HG03159 (cell line): Measurements from ENCODE around the gene SMC1B.
"Not testable (repeated sequence)": the region's sequence is repeated elsewhere in the genome, so short reads cannot be mapped to it uniquely, and the experiment has no call there.

Experiments used
- ATAC-seq: cut with Tn5 transposase; IDR thresholded peaks from one replicate; pipeline ENCODE4 v1.9.1; 2021; ENCODE audit warnings: mild to moderate bottlenecking, moderate library complexity; ENCODE audit not compliant: unreplicated experiment

Gene SMC1B

GRCh38 chr22:45413368-45414211 lies at the start of gene SMC1B, which contains the start of gene RIBC2:
TSS of gene SMC1B (minus strand) at chr22:45413599. CDS start at chr22:45413567, 32 bp downstream.
TSS of gene RIBC2 (plus strand) at chr22:45413693. CDS start at chr22:45413887, 194 bp downstream.
- ATAC-seq, result no peak

GRCh38 chr22:45462034-45462655 lies 48.7 kb upstream of the SMC1B start:
- no peak for ATAC-seq

GRCh38 chr22:45460288-45461109 lies 47.1 kb upstream of the SMC1B start:
- ATAC-seq, result no peak

GRCh38 chr22:45459235-45459634 lies 45.8 kb upstream of the SMC1B start:
- no peak for ATAC-seq

- no peak for ATAC-seq
Measured at GRCh38 chr22:45458532-45458931, 45.1 kb upstream of the SMC1B start.

GRCh38 chr22:45456811-45457210 lies 43.4 kb upstream of the SMC1B start:
- ATAC-seq, result no peak

GRCh38 chr22:45455621-45456020 lies 42.2 kb upstream of the SMC1B start:
- no peak for ATAC-seq

GRCh38 chr22:45455212-45455611 lies 41.8 kb upstream of the SMC1B start:
- ATAC-seq, result no peak

- ATAC-seq, result no peak
Measured at GRCh38 chr22:45454275-45454674, 40.9 kb upstream of the SMC1B start.

GRCh38 chr22:45453764-45454163 lies 40.4 kb upstream of the SMC1B start:
- no peak for ATAC-seq

GRCh38 chr22:45452565-45453379 lies 39.4 kb upstream of the SMC1B start:
- ATAC-seq, result no peak

GRCh38 chr22:45451972-45452371 lies 38.6 kb upstream of the SMC1B start:
- ATAC-seq, result no peak

GRCh38 chr22:45450921-45451651 lies 37.7 kb upstream of the SMC1B start:
- ATAC-seq, result no peak

- no peak for ATAC-seq
Measured at GRCh38 chr22:45450101-45450785, 36.8 kb upstream of the SMC1B start.

- ATAC-seq, result not testable (repeated sequence)
Measured at GRCh38 chr22:45449442-45449841, 36.0 kb upstream of the SMC1B start.

GRCh38 chr22:45448431-45448830 lies 35.0 kb upstream of the SMC1B start:
- no peak for ATAC-seq

GRCh38 chr22:45447596-45447995 lies 34.2 kb upstream of the SMC1B start:
- not testable (repeated sequence) for ATAC-seq

GRCh38 chr22:45446216-45446615 lies 32.8 kb upstream of the SMC1B start:
- no peak for ATAC-seq

- ATAC-seq, result no peak
Measured at GRCh38 chr22:45445031-45445710, 31.8 kb upstream of the SMC1B start.
